Keratinocyte (primary cell): ENCODE measurements around the gene P2RY8. TPM values are rescaled to one million over a fixed set of nuclear protein-coding genes. Genes with fewer than 3 reads are reported as not detected.

Experiments
- DNase-seq: peaks from one replicate; pipeline ENCODE4 v3.0.0-alpha.2; 2011; ENCODE audit warnings: low read depth, missing footprints, low spot score
- FAIRE-seq: peaks from 2 replicates; lab custom pipeline; 2011; peaks lifted over from hg19 to GRCh38; lab: Jason Lieb, UNC
- H2AFZ ChIP-seq: 2 replicates; pipeline ENCODE4 v1.6.0; 2012; ENCODE audit warnings: low read length, control low read depth, inconsistent platforms; ENCODE audit not compliant: control insufficient read depth
- H3K27ac ChIP-seq: 2 replicates; pipeline ENCODE4 v1.5.1; 2011; ENCODE audit warnings: low read length; ENCODE audit not compliant: control insufficient read depth, insufficient read depth
- H3K27me3 ChIP-seq: 3 replicates; pipeline ENCODE4 v1.6.0; 2011; ENCODE audit warnings: low read length; ENCODE audit not compliant: control insufficient read depth, insufficient read depth; ENCODE audit errors: extremely low read depth
- H3K36me3 ChIP-seq, 2 experiments: 2 replicates in 1 of 2; 3 replicates in 1 of 2; pipeline ENCODE4 v1.5.1; 2011; ENCODE audit warnings: low read length in 2 of 2, mild to moderate bottlenecking in 1 of 2; ENCODE audit not compliant: control insufficient read depth in 2 of 2, insufficient read depth in 2 of 2; ENCODE audit errors: extremely low read depth in 1 of 2
- H3K4me1 ChIP-seq: 3 replicates; pipeline ENCODE4 v1.5.1; 2011; ENCODE audit warnings: low read length; ENCODE audit not compliant: control insufficient read depth, insufficient read depth; ENCODE audit errors: extremely low read depth
- H3K4me2 ChIP-seq: 3 replicates; pipeline ENCODE4 v1.6.0; 2011; ENCODE audit warnings: low read depth, low read length; ENCODE audit not compliant: control insufficient read depth, insufficient read depth; ENCODE audit errors: extremely low read depth
- H3K4me3 ChIP-seq, 3 experiments: fragments of 200-600 bp in 1 of 3; sonication (generic) in 1 of 3; 2 replicates in 2 of 3; 3 replicates in 1 of 3; pipeline ENCODE4 v1.5.1; 2011 to 2016; ENCODE audit warnings: low read length in 3 of 3, mild to moderate bottlenecking in 3 of 3, control low read depth in 2 of 3, inconsistent platforms in 1 of 3, low read depth in 1 of 3, mixed read lengths in 1 of 3, mixed run types in 1 of 3, moderate library complexity in 1 of 3; ENCODE audit not compliant: control insufficient read depth in 2 of 3, insufficient read depth in 2 of 3; ENCODE audit errors: extremely low read depth in 1 of 3
- H3K79me2 ChIP-seq: 2 replicates; pipeline ENCODE4 v1.6.0; 2012; ENCODE audit warnings: low read length; ENCODE audit not compliant: control insufficient read depth, insufficient read depth
- H3K9ac ChIP-seq: 3 replicates; pipeline ENCODE4 v1.6.0; 2011; ENCODE audit warnings: low read length; ENCODE audit not compliant: control insufficient read depth, insufficient read depth; ENCODE audit errors: extremely low read depth
- H3K9me1 ChIP-seq: 3 replicates; pipeline ENCODE4 v1.6.0; 2011; ENCODE audit warnings: low read length; ENCODE audit not compliant: control insufficient read depth, insufficient read depth; ENCODE audit errors: extremely low read depth
- H3K9me3 ChIP-seq: 2 replicates; pipeline ENCODE4 v1.5.1; 2012; ENCODE audit warnings: low read depth, low read length; ENCODE audit not compliant: control insufficient read depth
- H4K20me1 ChIP-seq: 3 replicates; pipeline ENCODE4 v1.6.0; 2011; ENCODE audit warnings: low read length; ENCODE audit not compliant: control insufficient read depth, insufficient read depth; ENCODE audit errors: extremely low read depth
- EZH2 ChIP-seq: IDR thresholded peaks from one replicate; pipeline ENCODE4 v1.6.1; 2012; ENCODE audit warnings: inconsistent platforms, mild to moderate bottlenecking, low read length, moderate library complexity
- dilution Hi-C: fragments of 300-500 bp; cut with MboI; formaldehyde crosslinking; loops from one replicate; pipeline ENCODE4 v1.7.0; 2020; ENCODE audit warnings: low sequenced_read_pairs; ENCODE audit not compliant: extremely low pct_ligation_motif_present
- polyA plus RNA-seq, 5 experiments: library from polyadenylated mRNA; depleted of rRNA in 3 of 5; stranded (reverse) in 3 of 5; stranded (forward) in 1 of 5; unstranded in 1 of 5; fragments of >200 nt; gene quantifications; 1 replicate in 1 of 5; 2 replicates in 3 of 5; 3 replicates in 1 of 5; pipeline versions ENCODE4 v1.2.1 to v1.2.3, GENCODE V29; 2011 to 2012; ENCODE audit warnings: missing spikeins in 2 of 5, low read depth in 1 of 5, low replicate concordance in 1 of 5
- TF ChIP-seq, protein P1 (sequence below), 3 experiments: IDR thresholded peaks in 1 of 3; conservative IDR thresholded peaks in 1 of 3; optimal IDR thresholded peaks in 1 of 3; 2 replicates in 2 of 3; 3 replicates in 1 of 3; pipeline versions ENCODE3 to v1.5.1; 2011; ENCODE audit warnings: low read length in 3 of 3, mild to moderate bottlenecking in 3 of 3, moderate library complexity in 2 of 3, control low read depth in 1 of 3, inconsistent platforms in 1 of 3; ENCODE audit not compliant: insufficient read depth in 2 of 3; ENCODE audit errors: extremely low read depth in 1 of 3

Gene P2RY8
- polyA plus RNA-seq, 1 donor (not counting 4 experiments of a cell fraction or from before 2014, with no cell fraction given), result not detected

DNA sequence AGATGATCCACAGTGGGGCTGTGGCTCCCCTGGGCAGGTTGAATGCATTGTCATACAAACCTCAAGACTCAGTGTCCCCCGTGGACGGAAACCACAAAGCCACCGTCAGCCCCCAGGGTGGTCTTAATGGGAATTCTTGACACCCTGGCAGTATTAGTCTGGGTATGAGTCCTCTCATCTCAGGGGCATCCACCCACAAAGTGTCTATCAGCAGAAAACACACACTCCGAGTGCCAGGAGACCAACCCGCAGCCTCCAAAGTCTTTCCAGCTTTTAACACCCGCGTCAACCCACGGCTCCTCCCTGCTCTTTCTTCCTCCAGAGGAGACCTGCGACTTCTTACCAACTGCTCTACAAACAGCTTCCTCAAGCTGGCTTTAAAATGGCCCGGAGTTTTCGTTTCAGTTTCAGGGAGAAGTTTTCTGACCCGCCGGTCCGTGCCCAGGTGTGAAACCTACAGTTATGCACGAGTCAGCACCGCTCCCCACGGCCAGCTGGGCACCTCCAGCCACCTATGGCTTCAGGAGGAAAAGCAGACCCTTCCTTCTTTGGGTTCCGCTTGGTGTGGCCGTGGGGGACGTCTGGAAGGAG, 69.9 kb downstream of the P2RY8 start:
- Histone ChIP-seq H2AFZ (no peak overlapping the region), H3K9ac (no peak overlapping the region), H3K9me3 (no peaks in the 10 kb centered on the region), H3K4me3 (no peak overlapping the region), H3K27me3 (peaks cover 24% of the 10 kb centered on the region), H3K79me2 (no peaks in the 10 kb centered on the region), H3K9me1 (no peaks in the 10 kb centered on the region), H3K36me3 (no peaks in the 10 kb centered on the region), H3K4me2 (no peak overlapping the region), H3K4me1 (no peaks in the 10 kb centered on the region), H4K20me1 (no peaks in the 10 kb centered on the region), H3K27ac (no peak overlapping the region)
- TF ChIP-seq, protein P1, sequence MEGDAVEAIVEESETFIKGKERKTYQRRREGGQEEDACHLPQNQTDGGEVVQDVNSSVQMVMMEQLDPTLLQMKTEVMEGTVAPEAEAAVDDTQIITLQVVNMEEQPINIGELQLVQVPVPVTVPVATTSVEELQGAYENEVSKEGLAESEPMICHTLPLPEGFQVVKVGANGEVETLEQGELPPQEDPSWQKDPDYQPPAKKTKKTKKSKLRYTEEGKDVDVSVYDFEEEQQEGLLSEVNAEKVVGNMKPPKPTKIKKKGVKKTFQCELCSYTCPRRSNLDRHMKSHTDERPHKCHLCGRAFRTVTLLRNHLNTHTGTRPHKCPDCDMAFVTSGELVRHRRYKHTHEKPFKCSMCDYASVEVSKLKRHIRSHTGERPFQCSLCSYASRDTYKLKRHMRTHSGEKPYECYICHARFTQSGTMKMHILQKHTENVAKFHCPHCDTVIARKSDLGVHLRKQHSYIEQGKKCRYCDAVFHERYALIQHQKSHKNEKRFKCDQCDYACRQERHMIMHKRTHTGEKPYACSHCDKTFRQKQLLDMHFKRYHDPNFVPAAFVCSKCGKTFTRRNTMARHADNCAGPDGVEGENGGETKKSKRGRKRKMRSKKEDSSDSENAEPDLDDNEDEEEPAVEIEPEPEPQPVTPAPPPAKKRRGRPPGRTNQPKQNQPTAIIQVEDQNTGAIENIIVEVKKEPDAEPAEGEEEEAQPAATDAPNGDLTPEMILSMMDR (optimal IDR thresholded peaks at IDR 0.05 in 1 of 3, IDR thresholded peaks at IDR 0.05 in 1 of 3, conservative IDR thresholded peaks at IDR 0.05 in 1 of 3; ENCODE audit: extremely low read depth in 1 of 3, insufficient read depth in 2 of 3, low read length in 3 of 3), result no peak
- TF ChIP-seq EZH2, result no peak
- DNase-seq, result no peak
- dilution Hi-C loops, result no loop called here
- no peak for FAIRE-seq

DNA sequence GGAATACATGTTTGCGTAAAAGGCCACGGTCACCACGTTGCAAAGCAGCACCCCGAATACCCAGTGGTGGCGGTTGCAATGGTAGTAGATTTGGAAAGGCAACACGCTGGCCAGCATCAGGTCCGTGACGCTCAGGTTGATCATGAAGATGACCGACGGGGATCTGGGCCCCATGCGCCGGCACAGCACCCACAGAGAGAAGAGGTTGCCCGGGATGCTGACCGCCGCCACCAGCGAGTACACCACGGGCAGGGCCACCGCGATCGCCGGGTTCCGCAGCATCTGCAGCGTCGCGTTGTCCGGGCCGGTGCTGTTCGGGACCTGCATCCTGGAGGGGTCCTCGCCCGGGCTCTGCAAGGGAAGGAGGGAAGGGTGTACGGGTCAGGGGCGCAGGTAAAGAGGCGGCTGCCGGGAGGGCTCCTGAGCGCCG, 70.7 kb downstream of the P2RY8 start:
- no peaks in the 10 kb centered on the region for H3K36me3 ChIP-seq
- no peaks in the 10 kb centered on the region for H3K79me2 ChIP-seq
- no peak overlapping the region for H3K9ac ChIP-seq
- no peak overlapping the region for H3K4me2 ChIP-seq
- no peak overlapping the region for H3K4me3 ChIP-seq
- no peak for FAIRE-seq
- dilution Hi-C loops, result no loop called here
- no peaks in the 10 kb centered on the region for H4K20me1 ChIP-seq
- H2AFZ ChIP-seq, result no peak overlapping the region
- peaks cover 24% of the 10 kb centered on the region for H3K27me3 ChIP-seq
- no peak for DNase-seq
- no peaks in the 10 kb centered on the region for H3K9me3 ChIP-seq
- no peaks in the 10 kb centered on the region for H3K9me1 ChIP-seq
- TF ChIP-seq EZH2, result no peak
- TF ChIP-seq, protein P1 (optimal IDR thresholded peaks at IDR 0.05 in 1 of 3, IDR thresholded peaks at IDR 0.05 in 1 of 3, conservative IDR thresholded peaks at IDR 0.05 in 1 of 3; ENCODE audit: extremely low read depth in 1 of 3, insufficient read depth in 2 of 3, low read length in 3 of 3), result no peak
- no peak overlapping the region for H3K27ac ChIP-seq
- no peaks in the 10 kb centered on the region for H3K4me1 ChIP-seq
